Fibroblast of skin of right biceps (primary cell): Measurements from ENCODE around the gene METAP1D.

Experiments
- DNase-seq: peaks from one replicate; pipeline ENCODE4 v3.0.0-alpha.2; 2013

Gene METAP1D

DNA sequence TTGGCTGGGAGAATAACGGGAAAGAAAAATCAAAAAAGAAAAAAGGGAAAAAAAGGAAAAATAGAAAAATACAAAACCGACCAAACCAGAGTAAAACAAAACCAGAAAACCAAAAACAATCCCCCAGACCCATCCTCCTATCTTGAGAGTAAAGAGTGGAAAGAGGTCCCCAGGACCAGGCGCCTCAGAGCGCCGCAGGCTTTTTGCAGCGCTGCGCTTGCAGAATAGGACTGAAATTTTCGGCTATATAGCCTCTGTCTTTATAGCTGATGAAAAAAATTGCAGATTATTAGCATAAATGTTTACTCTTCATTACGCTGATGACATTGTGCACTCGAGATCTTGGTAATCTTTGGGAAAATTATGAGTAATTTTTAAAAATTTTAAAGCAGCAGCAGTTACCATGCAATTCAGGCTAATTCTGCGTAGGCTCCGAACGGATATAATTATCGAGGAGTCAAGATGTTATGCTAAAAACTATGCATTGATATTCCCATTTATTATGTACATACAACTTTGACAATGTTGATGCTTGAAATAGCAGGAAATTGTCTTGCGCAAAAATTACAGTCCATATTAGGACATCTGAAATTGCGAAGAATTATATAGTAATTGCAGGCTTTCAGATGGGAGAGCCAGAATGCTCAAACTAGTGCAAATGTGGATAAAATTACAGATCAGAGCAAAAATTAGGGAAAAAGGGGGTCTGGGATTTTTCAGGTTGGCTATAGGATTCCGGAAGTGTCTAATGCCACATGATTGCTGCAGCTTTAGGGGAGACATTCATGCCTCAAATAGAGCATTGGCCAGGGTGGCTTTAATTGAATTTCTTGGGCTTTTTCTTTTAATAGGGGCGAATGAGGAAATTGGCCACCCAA, 93.9 kb downstream of the METAP1D start:
- DNase-seq: no peak

DNA sequence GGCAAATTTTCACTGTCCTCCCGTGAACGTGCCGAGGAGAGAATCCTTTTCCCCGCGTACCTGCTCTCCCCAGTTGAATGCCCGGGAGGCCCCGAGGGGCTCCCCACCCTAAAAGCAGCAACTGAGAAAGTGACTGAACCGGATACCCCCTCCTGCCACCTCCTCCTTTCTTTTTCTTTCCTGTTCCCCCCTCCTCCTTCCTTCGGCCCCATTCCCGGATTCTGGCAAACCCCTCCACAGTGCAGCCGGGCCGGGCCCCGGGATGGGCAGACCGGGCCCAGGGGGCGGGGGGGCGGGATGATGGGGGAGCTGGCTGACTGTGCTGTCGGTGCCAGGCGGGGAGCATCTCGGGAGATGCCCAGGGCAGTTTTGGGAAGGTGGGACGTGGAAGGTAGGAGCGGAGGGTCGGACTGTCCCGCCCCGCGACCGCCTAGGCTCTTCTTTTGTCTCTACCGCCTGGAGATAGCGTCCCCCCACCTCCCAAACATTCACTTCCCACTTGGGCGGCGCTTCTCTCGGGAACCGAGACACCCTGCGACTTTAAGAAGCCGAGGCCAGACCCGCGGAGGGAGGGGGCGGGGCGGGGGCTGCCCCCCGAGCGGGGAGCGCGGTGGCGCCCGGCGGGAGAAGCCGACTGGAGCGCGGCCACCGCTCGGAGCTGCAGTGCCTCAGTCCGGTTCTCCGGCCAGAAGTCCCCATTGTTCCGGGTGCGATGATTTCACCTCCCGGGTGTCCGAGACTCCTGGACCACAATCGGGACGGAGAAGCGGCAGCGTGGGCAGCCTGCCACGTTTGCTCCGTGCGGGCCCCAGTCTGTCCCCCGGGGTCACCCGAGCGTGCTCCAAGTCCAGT, 94.8 kb downstream of the METAP1D start:
- DNase-seq: peak; percentile 57

GRCh38 chr2:172095146-172095904, 95.6 kb downstream of the METAP1D start:
- DNase-seq: peak; percentile 89

DNA sequence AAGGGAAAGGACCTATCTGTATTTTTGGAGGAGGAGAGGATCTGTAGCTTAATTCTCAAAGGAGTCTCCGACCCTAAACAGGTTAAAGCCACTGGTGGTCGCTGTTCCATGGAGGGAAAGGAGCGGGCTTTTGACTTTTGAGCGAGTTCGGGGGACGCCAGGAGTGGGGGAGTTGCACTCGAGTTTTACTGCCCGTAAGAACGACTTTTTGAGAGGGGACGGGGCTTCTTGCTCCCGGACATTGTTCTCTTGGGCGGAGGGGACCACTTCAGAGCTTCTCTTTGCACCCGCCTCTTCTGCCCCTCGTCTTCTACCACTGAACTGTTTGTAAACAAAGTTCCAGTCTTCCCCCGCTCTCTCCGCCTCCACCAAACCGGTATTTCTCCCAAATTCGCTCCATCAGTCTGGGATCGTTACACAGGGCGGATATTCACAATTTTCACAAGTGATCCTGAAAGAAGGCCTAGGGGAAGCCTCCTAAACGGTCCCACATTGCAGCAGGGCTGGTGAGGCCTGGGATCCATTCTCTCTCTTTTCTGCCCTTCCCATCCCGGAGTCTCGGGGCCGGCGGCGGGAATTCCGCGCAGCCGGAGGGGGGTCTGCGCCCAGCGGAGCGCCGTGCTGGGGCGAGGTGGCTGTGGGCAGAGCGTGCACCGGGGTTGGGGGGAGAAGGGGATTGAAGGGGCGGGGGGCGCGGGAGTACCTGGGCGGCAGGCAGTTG, 96.3 kb downstream of the METAP1D start:
- DNase-seq: peak; percentile 45

- peak; percentile 86 for DNase-seq
Observed at GRCh38 chr2:172096626-172097547, 97.1 kb downstream of the METAP1D start.

- DNase-seq: no peak
Observed at GRCh38 chr2:172097557-172098131, 97.9 kb downstream of the METAP1D start.

- no peak for DNase-seq
Observed at GRCh38 chr2:172098287-172098649, 98.5 kb downstream of the METAP1D start.

- peak; percentile 91 for DNase-seq
Observed at GRCh38 chr2:172098650-172099471, 99.1 kb downstream of the METAP1D start.

DNA sequence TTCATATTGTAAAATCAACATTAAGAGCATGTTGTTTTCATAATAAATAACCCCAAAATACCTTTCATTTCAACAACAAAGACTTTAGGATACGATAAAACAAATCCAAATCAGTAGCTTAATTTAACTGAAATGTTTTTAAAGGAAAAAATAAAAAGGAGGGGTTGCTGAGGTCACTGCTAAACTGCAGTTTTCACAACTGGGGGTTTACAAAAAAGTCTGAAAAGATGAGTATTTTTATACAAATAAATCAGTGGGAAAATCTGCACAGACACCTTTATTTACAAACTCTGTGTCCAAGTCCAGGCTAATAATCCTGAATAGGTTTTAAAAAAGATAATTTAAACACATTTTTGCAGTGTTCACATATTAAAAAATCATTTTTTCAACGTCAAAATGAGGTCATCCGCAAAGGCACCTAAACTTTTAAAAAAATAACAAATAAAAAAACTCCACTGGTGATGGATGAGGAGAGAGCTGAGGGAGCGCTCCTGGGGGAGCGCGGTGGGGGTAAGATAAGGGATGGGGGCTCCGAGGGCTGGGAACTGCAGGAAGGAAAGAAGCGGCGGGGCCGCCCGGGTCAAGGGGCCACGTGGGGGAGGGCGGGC, 99.8 kb downstream of the METAP1D start:
- no peak for DNase-seq

GRCh38 chr2:172100080-172100934, 100.6 kb downstream of the METAP1D start:
- no peak for DNase-seq

DNA sequence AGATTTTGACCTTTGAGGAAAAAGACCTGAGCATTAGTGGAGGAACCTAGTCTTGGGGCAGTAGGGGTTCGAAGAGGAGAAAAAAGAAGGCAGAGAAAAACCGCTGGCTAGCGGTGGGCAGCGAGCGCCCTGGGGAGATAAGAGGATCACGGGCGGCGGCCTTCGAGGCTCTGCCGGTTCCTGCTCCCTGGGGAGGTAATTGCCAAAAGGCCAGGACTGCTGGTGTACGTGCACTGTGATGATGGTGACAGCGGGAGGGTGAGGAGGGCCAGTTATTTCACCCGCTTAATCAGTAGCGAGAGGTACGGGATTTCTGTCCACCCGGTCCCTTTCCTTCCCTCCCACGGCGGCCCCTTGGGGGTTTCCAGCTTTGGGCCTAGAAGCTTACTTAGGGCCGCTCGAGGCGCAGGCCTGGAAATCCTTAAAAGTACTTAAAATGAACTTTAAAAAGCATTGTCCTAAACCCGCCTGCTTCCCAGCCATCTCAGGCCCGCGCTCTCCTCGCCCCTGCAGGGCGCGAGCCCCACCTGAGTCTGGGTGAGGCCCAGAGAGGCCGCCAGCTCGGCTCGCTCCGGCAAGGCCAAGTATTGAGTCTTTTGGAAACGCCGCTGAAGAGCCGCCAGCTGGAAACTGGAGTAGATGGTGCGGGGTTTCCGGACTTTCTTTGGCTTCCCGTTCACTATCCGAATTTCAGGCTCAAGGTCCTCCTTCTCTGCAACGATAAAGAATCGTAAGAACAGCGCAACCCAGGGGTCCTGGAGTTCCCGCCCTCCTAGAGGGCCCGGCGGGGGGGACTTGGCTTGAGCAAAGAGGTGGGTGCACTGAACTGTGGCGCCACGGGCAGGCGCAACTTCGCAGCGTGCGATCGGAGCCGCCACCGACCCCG, 101.4 kb downstream of the METAP1D start:
- DNase-seq: peak; percentile 57

GRCh38 chr2:172101821-172102390, 102.2 kb downstream of the METAP1D start:
- DNase-seq: no peak

- peak; percentile 92 for DNase-seq
Observed at GRCh38 chr2:172102391-172103359, 102.9 kb downstream of the METAP1D start, which contains the start of gene DLX2. Gene DLX2 (minus strand): TSS chr2:172102900. CDS start chr2:172102538, 362 bp downstream.

DNA sequence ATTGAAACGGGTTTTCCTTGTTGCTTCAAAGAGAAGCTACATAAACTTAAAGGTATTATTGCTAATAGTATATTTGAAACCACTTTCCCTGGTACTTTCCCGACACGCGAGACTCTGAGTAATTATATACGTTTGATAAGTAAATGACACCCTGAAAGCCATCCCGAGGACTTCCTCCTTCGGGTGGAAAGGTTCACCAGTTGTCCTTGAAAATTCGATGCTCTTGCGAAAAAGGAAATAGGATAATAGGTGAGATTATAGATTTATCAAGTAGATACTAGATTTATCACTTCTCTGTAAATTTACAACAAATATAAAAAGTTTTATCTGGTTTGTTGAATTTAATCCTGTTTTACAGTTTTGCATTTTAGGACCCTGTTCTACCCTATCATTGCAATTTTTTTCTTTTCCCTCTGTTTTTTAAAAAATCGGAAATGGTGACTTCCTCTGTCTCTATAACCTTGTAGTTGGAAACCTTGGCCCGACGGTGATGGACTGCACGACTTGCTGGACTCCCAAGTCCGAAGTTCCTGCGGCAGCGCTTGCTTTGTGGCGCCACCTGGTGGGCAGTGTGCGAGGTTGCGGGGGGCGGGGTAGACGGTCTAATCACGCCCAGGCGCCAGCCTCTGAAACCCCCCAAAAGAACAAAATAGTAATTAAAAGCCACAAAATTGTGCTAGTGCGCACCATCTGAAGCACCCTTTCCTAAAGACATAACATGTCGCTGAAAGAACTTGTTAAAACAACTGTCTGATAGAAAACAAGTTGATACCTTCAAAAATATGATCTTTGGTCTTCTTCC, 103.9 kb downstream of the METAP1D start:
- peak; percentile 80 for DNase-seq
